SK-N-MC (cell line): Measurements from ENCODE around the gene IFNK.
A peak's percentile ranks its signal among the peaks of the same experiment; 100 is the strongest.

Source experiments
- DNase-seq: peaks from one replicate; pipeline ENCODE4 v3.0.0-alpha.2; 2011; ENCODE audit warnings: low read depth, low spot score
- H3K27ac ChIP-seq: fragments of 200-600 bp; sonication (generic); 2 replicates; pipeline ENCODE4 v1.5.1; 2016; ENCODE audit warnings: mixed run types
- H3K36me3 ChIP-seq: fragments of 200-600 bp; sonication (generic); 2 replicates; pipeline ENCODE4 v1.6.1; 2017; ENCODE audit warnings: antibody characterized with exemption, low read length, mixed read lengths; ENCODE audit not compliant: insufficient read depth
- H3K4me3 ChIP-seq: fragments of 200-600 bp; sonication (generic); 2 replicates; pipeline ENCODE4 v1.5.1; 2016
- H3K9ac ChIP-seq: fragments of 200-600 bp; sonication (generic); 2 replicates; pipeline ENCODE4 v1.8.0; 2017; ENCODE audit warnings: mixed run types, mixed read lengths; ENCODE audit not compliant: insufficient read length
- H3K9me3 ChIP-seq: fragments of 200-600 bp; sonication (generic); 2 replicates; pipeline ENCODE4 v1.6.1; 2017; ENCODE audit warnings: low read depth, mild to moderate bottlenecking, antibody characterized with exemption, low read length, moderate library complexity, mixed read lengths
- EZH2 ChIP-seq: fragments of 200-600 bp; sonication (generic); IDR thresholded peaks from one replicate; pipeline ENCODE4 v1.6.1; 2017; ENCODE audit warnings: antibody characterized with exemption
- FOXP2 ChIP-seq: optimal IDR thresholded peaks from 2 replicates; pipeline ENCODE3; 2011; ENCODE audit warnings: mild to moderate bottlenecking, moderate library complexity; ENCODE audit not compliant: insufficient read depth; ENCODE audit errors: extremely low read length, control extremely low read depth
- POLR2AphosphoS5 ChIP-seq: IDR thresholded peaks from 2 replicates; pipeline ENCODE4 v1.6.1; 2012; ENCODE audit warnings: mild to moderate bottlenecking, low read depth, low read length, borderline replicate concordance

IFNK gene

GRCh38 chr9:27569406-27569805 lies 45.3 kb downstream of the IFNK start:
- H3K9ac ChIP-seq: no peak overlapping the region
- H3K4me3 ChIP-seq: no peak overlapping the region
- no peaks in the 10 kb centered on the region for H3K9me3 ChIP-seq
- H3K27ac ChIP-seq: no peak overlapping the region
- DNase-seq: no peak
- H3K36me3 ChIP-seq: peaks cover 5% of the 10 kb centered on the region; the same call in 1 of the 2 replicates
- TF ChIP-seq EZH2 (no peak), FOXP2 (no peak), POLR2AphosphoS5 (no peak)

DNA sequence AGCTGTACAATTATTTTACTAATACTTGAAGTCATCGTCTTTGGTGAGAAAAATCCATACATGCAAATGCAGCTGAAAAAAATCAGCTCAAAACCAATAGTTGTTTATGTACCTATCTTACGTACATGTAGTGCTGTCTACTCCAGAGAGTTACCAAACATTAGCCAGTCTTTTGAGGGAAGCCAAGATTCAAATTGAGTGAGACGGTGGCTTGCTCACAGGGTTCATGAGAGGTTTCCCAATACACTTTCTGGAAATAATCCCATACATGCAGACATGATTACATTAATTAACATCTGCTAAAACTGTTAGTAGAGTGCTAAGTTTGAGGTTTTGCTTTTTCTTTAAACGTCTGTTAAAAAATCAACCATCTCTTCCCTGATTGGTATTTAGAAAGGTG lies 46.9 kb downstream of the IFNK start:
- H3K9ac ChIP-seq: no peak overlapping the region
- TF ChIP-seq EZH2: no peak
- TF ChIP-seq FOXP2: no peak
- TF ChIP-seq POLR2AphosphoS5: no peak
- no peak for DNase-seq

DNA sequence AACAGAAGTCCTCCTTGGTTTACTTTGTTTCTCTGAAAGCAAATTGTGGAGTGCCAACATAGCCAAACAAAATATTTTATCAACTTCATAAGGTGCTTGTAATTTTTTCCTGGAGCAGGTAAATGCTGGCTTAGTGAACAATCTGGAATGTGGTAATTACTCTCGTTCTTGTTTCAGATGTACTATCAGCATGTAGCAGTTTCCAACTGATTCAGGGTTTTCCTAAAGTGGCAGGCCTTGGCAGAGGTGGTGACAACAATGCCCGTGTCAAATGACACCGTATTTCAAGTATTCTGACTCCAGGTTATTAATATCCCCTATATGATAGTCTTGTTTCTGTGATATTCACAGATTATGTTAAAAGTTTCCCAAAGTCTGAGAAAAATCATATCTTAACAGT lies 48.0 kb downstream of the IFNK start:
- Histone ChIP-seq H3K9me3 (no peaks in the 10 kb centered on the region), H3K4me3 (peak overlapping the region; percentile 88; the same call in 1 of the 2 replicates)
- TF ChIP-seq EZH2 (no peak), FOXP2 (no peak), POLR2AphosphoS5 (no peak)

More for the DNA sequence above, 46.9 kb downstream of the IFNK start:
- H3K27ac ChIP-seq: no peak overlapping the region
- H3K9me3 ChIP-seq: no peaks in the 10 kb centered on the region
- H3K36me3 ChIP-seq: no peaks in the 10 kb centered on the region
- no peak overlapping the region for H3K4me3 ChIP-seq

DNA sequence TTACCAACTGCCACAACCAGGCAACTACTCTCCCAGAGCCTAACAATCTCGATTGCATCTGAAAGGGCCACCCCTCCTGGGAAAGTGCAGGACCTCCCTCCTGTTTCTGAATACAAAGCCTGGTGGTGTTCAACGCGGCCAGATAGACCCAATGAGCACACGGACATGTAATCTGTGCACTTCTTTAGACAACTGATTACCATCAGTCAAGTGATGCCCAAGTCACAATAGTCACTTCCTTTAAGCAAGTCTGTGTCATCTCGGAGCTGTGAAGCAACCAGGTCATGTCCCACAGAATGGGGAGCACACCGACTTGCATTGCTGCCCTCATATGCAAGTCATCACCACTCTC lies 48.5 kb downstream of the IFNK start:
- H3K9ac ChIP-seq: peak overlapping the region; percentile 82
- peak overlapping the region; percentile 88 for H3K4me3 ChIP-seq
- DNase-seq: no peak
- H3K9me3 ChIP-seq: no peaks in the 10 kb centered on the region
- H3K27ac ChIP-seq: no peak overlapping the region
- H3K36me3 ChIP-seq: no peaks in the 10 kb centered on the region
- no peak for TF ChIP-seq EZH2
- TF ChIP-seq POLR2AphosphoS5: no peak
- no peak for TF ChIP-seq FOXP2

More for the DNA sequence above, 48.0 kb downstream of the IFNK start:
- no peak overlapping the region for H3K27ac ChIP-seq
- H3K9ac ChIP-seq: no peak overlapping the region
- H3K36me3 ChIP-seq: no peaks in the 10 kb centered on the region
- no peak for DNase-seq

DNA sequence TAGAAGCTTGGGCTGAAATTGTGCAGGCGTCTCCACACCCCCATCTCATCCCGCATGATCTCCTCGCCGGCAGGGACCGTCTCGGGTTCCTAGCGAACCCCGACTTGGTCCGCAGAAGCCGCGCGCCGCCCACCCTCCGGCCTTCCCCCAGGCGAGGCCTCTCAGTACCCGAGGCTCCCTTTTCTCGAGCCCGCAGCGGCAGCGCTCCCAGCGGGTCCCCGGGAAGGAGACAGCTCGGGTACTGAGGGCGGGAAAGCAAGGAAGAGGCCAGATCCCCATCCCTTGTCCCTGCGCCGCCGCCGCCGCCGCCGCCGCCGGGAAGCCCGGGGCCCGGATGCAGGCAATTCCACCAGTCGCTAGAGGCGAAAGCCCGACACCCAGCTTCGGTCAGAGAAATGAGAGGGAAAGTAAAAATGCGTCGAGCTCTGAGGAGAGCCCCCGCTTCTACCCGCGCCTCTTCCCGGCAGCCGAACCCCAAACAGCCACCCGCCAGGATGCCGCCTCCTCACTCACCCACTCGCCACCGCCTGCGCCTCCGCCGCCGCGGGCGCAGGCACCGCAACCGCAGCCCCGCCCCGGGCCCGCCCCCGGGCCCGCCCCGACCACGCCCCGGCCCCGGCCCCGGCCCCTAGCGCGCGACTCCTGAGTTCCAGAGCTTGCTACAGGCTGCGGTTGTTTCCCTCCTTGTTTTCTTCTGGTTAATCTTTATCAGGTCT lies 49.0 kb downstream of the IFNK start, which contains the start of gene C9orf72:
Gene C9orf72 (minus strand): TSS at position 564 of the 716 bp plus-strand sequence. CDS start 6,361 bp downstream, outside the sequence.
- peak within 1 kb of the TSS; percentile 90 for H3K9ac ChIP-seq
- TF ChIP-seq EZH2: no peak
- peak; percentile 63 for TF ChIP-seq POLR2AphosphoS5
- TF ChIP-seq FOXP2: peak; percentile 22
- H3K27ac ChIP-seq: peak within 1 kb of the TSS; percentile 97
- no peak for DNase-seq
- H3K4me3 ChIP-seq: peak within 1 kb of the TSS; percentile 88
- H3K9me3 ChIP-seq: no peaks in the 10 kb centered on the region
- H3K36me3 ChIP-seq: no peaks in the 10 kb centered on the region

- H3K4me3 ChIP-seq: peak overlapping the region; percentile 88
- H3K27ac ChIP-seq: peak overlapping the region; percentile 97
- peak; percentile 98 for DNase-seq
- H3K36me3 ChIP-seq: no peaks in the 10 kb centered on the region
- TF ChIP-seq FOXP2: peak; percentile 74
- peak; percentile 91 for TF ChIP-seq POLR2AphosphoS5
- no peak for TF ChIP-seq EZH2
- peak overlapping the region; percentile 90 for H3K9ac ChIP-seq
- no peaks in the 10 kb centered on the region for H3K9me3 ChIP-seq
Observed at GRCh38 chr9:27573634-27574590, 49.8 kb downstream of the IFNK start.
